Inferior parietal cortex (tissue), 1 donor: ENCODE measurements around the gene IL4R.
"Not testable (repeated sequence)": the region's sequence is repeated elsewhere in the genome, so short reads cannot be mapped to it uniquely, and the experiment has no call there.

Experiments
- DNase-seq: peaks from one replicate; pipeline ENCODE4 v3.0.0-alpha.2; 2016; ENCODE audit errors: extremely low spot score

The IL4R gene

DNA sequence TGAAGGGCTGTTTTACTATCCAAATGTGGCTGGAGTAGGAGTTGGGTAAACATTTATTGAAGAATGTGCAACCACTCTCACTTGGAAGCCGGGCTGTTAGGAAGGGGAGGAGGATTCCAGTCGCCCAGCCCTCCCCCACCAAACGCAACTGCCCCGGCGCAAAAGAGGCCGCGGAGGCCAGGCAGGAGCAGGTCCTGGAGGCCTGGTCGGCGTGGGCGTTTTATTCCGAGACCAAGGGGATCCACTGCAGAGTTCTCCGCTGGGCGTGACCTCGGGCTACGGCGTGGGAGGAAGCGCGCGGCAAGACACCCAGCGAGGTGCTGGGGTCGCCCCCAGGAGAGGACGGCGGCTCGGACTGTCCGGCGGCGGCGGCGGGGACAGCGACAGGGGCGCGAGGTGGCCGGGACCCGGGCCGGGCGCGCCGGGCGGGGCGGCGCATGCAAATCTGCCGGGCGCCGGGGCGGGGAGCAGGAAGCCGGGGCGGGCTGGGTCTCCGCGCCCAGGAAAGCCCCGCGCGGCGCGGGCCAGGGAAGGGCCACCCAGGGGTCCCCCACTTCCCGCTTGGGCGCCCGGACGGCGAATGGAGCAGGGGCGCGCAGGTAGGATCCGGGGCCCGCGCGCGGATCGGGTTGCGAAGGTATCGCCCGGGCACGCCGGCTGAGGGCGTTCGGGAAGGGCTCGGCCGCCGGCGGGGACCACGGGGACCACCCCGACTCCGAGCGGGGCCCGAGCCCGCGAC lies at the start of gene IL4R:
IL4R (plus strand) TSS at position 553 of the 739 bp plus-strand sequence. CDS start 26,230 bp downstream, outside the sequence.
- DNase-seq: no peak

DNA sequence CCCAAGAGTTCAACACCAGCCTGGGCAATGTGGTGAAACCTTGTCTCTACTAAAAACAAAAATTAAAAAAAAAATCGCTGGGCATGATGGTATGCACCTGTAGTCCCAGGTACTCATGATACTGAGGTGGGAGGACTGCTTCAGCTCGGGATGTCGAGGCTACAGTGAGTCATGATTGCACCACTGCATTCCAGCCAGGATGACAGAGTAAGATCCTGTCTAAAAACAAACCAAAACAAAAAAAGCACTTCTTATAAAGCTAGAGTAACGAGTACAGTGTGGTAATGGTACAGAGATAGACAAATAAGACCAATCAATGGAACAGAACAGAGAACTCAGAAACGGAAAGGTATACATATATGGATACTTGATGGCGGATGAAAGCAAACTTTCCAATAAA lies 49.6 kb upstream of the IL4R start:
- no peak for DNase-seq

DNA sequence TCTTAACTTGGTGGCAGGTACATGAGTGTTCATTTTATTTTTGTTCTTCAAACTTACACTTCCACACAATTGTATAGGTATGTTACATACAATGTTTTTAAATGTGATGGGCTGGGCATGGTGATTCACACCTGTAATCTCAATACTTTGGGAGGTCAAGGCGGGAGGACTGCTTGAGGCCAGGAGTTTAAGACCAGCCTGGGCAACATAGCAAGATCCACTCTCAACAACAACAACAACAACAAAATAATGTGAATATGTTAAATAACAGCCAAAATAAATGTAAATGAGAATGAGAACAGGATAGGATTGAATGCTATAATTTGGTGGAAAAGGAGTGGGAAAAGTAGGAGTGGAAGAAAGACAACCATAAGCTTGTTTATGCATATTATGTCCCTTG lies 47.8 kb upstream of the IL4R start:
- no peak for DNase-seq

DNA sequence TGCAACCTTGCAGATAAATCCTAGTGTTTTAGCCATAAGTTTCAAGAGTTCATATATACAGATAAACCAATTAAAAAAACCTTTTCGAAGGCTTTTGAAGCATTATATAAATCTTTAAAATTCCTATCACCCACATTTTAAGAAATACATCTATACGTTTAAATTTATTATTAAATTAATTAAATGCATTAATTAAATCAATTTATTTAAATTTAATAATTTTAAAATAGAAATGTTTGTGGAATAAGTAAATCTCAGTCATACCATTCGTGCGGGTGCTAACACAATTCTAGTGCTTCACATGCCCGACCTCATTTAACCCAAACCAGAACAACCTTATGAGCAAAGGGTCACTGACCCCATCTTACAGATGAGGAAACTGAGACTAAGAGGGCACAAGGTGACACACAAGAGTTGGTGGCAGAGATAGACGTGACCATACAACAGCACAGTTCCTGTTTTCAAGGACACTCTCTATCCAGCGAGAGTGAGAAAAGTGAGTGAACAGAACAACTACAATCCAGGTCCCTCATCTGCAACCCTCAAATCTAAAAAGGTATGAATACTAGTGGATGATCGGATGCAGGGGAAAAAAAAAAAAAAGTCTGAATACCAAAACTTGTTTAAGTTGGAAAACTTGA lies 46.6 kb upstream of the IL4R start:
- no peak for DNase-seq

DNA sequence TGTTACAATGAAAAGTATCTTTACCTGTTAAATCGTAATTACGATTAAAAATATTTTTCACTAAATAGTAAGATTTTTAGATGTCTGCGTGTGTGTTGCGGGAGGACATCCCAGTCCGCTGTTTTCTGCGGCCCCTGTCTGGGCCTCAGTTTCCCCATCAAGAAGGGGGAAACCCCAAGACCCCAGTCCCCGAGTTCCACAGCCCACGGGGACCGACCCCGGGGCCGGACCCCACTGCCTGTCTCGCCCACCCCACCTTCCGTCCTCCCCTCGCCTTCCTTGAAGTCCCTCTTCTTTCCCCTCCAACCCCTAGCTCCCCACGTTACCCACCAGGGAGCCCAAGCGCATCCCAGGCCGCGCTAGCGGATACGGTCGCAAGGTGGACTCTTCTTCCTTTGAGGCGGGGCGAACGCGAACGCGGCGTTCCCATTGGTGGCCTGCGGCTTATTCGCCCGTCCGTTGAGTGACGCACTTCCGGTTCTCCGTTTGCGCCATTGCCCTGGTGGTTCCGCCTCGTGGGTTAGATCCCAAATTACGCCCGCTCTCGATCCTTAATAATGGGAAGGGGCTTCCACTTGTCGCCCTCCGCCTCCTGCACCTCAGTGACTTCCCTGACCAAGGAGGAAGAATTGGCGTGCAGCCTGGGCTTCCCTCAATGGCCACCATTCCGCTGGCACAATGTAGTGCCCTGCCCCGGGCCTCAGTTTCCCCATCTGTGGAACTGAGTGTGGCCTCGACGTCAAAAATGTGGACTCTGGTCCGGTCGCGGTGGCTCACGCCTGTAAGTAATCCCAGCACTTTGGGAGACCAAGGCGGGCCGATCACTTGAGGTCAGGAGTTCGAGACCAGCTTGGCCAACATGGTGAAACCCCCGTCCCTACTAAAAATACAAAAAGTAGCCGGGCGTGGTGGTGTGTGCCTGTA lies 45.1 kb upstream of the IL4R start, which contains the start of gene NSMCE1:
NSMCE1 (minus strand) TSS at position 397 of the 924 bp plus-strand sequence. CDS start 11,202 bp downstream, outside the sequence.
- peak; percentile 97 for DNase-seq

DNA sequence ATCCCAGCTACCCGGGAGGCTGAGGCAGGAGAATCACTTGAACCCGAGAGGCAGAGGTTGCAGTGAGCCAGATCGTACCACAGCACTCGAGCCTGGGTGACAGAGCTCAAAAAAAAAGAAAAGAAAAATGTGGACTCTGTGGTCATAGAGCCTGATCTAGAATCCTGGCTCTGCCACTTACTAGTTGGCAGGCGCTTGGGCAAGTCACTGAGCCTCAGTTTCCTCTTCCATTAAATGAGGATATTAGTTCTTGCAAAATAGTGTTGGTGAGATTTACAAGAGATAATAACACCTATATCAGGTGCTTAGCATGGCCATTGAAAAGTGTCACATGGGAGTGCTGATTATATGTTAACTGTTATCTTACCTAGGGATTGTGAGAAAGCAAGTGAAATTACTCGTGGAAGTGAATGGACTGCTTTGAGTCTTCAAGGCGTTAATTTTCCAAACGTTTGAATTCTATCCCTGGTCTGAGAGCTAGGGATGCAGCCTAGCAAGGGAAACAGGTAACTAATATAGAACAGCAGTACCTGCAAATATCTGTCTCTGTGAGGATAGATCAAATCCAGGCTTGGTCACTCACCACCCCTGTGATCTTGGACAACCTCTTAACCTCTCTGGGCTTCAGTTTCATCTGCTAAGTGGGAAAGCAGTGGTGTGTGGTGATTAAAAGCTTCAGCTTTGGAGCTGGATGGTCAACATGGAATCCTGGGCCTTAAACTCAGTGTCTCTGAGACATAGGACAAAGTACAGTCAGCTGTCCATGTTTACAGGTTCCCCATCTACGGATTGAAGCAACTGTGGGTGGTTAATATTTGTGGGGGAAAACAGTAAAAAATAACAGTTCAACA lies 44.2 kb upstream of the IL4R start:
- DNase-seq: no peak

DNA sequence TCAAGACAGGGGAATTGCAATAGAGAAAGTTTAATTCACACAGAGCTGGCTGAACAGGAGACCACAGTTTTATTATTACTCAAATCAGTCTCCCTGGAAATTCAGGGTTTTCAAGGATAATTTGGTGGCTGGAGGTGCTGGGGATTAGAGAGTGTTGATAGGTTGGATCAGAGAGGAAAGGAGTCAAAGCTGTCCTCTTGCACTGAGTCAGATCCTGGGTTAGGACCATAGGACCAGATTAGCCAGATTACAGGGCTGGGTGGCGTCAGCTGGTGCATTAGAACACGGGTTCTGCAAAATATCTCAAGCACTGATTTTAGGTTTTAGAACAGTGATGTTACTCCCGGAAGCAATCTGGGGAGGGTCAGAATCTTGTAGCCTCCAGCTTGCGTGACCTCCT lies 43.4 kb upstream of the IL4R start:
- DNase-seq: no peak

DNA sequence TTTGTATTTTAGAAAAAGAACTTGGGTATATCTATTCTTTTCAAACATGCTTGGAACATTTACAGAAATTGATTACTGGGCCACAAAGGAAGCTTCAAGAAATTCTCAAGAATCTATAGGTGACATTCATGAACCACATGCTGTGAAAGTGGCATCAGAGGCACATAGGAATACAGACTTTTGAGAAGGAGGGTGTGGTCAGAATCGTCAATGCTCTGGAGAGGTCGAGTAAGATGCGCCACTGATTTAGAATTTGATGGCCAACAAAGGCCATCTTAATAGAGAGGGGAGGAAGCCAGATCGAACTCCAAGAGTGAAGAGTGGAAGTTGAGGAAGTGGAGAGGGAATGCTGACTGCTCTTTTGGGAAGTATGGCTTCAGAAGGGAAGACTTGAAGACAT lies 41.7 kb upstream of the IL4R start:
- no peak for DNase-seq

DNA sequence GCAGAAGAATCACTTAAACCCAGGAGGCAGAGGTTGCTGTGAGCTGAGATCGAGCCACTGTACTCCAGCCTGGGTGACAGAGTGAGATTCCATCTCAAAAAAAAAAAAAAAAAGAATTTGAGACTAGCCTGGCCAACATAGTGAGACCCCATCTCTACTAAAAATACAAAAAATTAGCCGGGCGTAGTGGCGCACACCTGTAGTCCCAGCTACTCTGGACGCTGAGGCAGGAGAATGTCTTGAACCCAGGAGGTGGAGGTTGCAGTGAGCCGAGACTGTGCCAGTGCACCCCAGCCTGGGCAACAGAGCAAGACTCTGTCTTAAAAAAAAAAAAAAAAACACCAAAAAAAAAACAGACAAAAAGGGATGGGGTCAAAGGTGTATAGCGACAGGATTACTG lies 41.1 kb upstream of the IL4R start:
- DNase-seq: not testable (repeated sequence)

DNA sequence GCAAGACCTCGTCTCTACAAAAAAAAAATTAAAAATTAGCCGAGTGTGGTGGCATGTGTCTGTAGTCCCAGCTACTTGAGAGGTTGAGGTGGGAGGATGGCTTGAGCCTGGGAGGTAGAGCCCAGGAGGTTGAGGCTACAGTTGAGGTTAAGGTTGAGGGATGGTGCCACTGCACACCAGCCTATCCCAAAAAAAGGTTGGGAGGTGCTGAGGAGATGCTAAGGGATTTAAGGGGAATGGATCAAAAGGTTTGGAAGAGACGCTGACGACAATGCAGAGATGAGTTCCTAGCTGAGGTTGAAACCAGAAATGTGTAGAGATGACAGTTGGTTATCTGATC lies 40.5 kb upstream of the IL4R start:
- DNase-seq: no peak

DNA sequence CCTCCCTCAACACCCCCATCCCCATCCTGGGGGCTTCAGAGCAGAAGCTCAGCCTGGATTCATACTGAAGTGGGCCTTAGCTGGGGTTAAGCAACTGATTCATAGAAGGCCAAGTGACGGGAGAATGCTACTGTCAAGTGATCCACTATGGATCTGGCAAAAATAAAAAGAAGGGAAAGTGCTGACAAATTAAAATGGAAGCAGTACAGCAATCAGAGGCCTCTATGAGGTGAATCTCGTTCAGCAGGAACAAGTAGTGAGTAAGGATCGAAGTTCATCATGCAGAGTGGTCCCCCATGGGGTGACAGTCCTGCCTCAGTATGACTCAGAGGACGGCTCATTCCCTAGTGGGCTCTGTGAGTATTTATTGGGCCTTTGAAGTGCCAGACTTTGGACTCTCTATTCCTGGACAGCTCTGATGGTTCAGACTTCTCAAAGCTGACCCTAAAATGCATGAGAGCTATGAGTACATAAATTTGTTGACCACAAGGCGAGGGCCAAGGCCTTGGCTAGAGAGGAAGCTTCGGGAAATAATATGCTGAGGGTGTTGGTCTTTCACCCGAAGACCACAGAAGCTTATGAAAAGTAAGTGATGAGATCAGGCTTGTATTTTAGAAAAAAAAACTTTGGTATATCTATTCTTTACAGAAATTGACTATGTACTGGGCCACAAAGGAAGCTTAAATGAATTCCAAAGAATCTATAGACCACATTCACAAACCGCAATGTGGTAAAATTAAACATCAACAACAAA lies 39.9 kb upstream of the IL4R start:
- no peak for DNase-seq

DNA sequence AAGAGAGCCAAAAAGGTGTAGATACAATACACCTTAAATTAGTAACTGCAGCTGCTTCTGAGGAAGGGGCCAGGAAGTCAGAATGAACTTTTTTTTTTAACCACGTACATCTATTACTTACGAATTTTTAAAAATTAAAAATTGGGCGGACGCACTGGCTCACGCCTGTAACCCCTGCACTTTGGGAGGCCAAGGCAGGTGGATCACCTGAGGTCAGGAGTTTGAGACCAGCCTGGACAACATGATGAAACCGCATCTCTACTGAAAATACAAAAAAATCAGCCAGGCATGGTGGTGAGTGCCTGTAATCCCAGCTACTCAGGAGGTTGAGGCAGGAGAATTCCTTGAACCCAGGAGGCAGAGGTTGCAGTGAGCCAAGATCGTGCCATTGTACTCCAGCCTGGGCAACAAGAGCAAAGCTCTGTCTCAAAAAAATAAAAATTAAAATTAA lies 39.3 kb upstream of the IL4R start:
- DNase-seq: not testable (repeated sequence)

DNA sequence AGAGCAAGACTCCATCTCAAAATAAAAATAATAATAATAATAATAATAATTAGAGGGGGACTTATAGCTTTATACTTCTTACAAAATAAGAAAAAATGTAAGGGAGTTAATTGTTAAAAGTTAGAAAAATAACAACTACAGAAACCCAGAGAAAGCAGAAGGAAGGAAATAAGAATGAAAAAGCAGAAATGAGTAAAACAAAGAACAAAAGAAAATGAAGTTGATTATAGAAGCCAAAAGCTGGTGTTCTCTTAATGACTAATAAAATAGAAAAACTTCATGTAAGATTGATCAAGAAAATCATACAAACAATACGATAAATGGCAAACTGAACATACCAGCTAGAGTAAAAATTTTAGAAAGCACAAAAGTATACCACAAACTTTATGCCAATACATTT lies 38.4 kb upstream of the IL4R start:
- no peak for DNase-seq

DNA sequence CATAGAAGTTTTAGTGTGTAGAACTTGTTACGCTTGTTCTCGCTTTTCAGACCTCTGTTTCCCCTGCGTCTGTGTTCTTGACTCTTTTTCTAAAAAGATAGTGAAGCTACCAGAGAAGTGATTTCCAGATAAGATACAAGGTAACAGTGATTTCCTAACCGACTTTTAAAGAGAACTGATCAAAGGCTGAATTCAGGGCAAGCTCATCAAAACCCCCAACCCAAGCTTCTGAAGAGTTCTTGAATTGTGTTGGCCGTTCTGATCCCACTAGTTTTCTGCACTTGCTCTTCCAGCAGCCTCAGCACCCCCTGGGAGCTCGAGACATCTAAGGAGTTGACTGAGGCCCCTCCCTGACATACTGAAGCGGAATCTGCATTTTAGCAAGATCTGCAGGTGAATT lies 32.5 kb upstream of the IL4R start:
- no peak for DNase-seq

DNA sequence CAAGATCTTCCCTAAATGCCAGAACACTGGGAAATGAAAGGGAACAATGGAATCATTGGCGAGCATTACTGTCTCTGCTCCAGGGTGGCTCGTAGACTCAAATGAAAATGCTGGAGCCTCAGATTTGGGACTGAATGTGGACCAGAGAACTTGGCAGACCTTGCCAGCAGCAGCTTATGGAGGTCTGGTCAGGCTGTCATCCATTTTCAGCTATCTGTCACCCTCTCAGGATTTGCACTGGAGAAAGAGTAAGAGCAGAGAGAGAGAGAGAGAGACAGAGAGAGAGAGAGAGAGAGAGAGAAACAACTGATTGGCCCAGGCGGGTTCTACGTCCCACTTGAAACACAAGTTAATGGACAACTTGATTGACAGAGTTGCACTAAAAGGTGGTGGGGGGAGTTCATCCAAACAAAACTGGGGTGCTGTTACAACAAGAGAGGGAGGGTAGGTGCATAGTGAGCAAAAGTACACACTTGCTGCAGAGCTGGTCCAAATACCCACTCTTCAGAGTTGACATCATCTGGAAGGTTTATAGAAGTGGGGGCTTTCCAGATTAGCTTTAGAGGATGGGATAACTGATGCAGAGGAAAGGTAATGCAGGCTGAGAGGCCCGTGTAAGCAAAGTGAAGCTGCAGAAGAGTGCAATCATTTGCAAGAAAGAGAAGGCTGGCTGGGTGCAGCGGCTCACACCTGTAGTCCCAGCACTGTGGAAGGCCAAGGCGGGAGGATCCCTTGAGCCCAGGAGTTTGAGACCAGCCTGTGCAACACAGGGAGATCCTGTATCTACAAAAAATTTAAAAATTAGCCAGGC lies 28.7 kb upstream of the IL4R start:
- peak; percentile 8 for DNase-seq

DNA sequence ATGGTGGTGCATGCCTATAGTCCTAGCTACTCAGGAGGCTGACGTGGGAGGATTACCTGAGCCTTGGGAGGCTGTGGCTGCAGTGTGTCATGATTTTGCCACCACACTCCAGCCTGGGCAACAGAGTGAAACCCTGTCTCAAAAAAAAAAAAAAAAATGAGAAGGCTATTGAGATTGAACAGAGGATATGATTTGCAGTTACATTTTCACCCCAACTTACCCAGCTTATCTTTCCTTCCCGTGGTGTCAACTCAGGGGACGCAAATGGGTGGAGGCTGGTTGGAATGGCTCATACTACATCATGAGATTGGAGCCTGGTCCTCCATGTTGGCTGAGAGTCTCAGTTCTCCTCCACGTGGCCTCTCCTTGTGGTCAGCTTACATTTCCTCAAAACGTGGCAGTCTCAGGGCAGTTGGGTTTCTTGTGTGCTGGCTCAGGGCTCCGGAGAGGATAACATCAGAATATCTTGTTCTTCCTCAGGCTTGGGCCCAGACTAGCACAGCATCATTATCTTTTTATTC lies 28.0 kb upstream of the IL4R start:
- DNase-seq: peak; percentile 16

DNA sequence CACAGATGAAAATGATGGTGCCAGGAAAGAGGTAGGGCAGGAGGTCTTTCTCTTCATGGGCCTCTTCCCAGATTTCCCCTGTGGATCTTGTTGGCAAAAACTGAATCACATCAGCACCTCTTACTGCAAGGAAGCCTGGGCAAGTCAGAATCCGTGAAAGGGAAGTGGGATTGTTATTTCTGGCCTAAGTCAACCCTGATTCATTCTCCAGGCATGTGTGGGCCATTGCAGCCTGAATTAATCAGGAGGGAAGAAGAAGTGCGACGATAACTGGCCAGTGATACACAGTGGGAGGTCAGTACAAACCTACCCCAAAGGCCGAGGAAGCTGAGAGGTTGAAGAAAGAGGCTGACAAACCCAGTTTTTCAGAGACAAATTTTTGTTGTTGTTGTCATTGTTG lies 27.3 kb upstream of the IL4R start:
- DNase-seq: no peak

DNA sequence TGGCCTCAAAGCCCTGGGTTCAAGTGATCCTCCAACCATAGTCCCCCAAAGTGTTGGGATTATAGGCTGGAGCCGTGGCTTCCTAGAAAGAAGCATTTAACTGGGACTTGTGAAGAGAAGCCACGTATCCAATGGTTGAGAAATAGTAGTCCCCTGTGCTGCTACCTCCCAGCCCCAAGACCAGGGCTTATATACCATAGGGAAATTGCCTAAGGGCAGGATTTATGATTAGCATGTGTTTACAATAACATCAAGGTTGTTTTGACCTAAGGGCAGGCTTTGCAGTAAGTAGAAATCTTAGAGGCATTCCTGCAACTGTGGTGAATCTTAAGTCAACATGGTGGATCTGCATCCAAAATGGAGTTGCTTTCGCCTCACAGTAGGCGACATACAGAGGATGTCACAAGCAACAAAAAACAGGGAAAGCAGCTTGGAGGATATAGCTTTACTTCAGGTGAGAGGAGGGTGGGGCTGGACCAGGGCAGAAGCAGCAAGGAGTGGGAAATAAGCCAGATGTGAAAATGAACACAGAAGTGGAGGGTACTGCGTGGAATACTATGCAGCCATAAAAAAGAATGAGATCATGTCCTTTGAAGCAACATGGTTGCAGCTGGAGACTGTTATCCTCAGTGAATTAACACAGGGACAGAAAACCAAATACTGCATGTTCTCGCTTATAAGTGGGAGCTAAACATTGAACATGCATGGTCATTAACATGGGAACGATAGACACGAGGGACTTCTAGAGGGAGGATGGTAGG lies 26.5 kb upstream of the IL4R start:
- DNase-seq: no peak

DNA sequence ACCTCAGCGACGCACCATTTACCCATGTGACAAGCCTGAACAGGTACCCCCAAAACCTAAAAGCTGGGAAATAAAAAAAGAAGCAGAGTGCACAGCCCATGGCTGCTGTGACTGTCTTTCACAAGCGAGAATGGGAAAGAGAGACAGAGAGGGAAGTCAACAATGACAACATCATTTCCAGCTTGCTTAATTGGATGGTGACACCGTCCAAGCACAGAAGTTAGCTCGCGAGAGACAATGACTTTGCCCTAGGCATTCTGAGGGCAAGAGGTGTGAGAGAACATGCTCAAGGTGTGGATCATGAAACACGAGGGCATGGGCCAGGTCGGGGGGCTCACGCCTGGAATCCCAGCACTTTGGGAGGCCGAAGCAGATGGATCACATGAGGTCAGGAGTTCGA lies 25.9 kb upstream of the IL4R start:
- DNase-seq: no peak
